GM12878 (cell line): ENCODE results near the gene PCDHA2.

Experiments
- CREB1 ChIP-seq: IDR thresholded peaks from 2 replicates; pipeline ENCODE4 v1.6.1; 2012; ENCODE audit warnings: low read depth, mild to moderate bottlenecking, inconsistent platforms
- ETV6 ChIP-seq, 2 experiments: fragments of 450-650 bp in 1 of 2; IDR thresholded peaks in 1 of 2; conservative IDR thresholded peaks in 1 of 2; 2 replicates each; pipeline ENCODE4 v1.6.1; 2014; ENCODE audit warnings: antibody characterized with exemption in 1 of 2, borderline replicate concordance in 1 of 2, low read depth in 1 of 2, mild to moderate bottlenecking in 1 of 2, moderate library complexity in 1 of 2
- EZH2 ChIP-seq: IDR thresholded peaks from 2 replicates; pipeline ENCODE4 v1.6.1; 2012; ENCODE audit warnings: low read depth, mild to moderate bottlenecking, control low read depth, inconsistent platforms, low read length, borderline replicate concordance; ENCODE audit not compliant: control insufficient read depth
- NR2C1 ChIP-seq: fragments of 450-650 bp; IDR thresholded peaks from 2 replicates; pipeline ENCODE4 v1.6.1; 2017; ENCODE audit warnings: antibody characterized with exemption, mild to moderate bottlenecking, moderate library complexity
- POLR2A ChIP-seq: IDR thresholded peaks from 2 replicates; pipeline ENCODE4 v1.6.1; 2011; ENCODE audit warnings: low read depth, mild to moderate bottlenecking, low read length
- POLR2AphosphoS5 ChIP-seq: IDR thresholded peaks from 2 replicates; pipeline ENCODE4 v1.6.1; 2011; ENCODE audit warnings: mild to moderate bottlenecking, low read length, inconsistent platforms
- RAD21 ChIP-seq: IDR thresholded peaks from 2 replicates; pipeline ENCODE4 v1.6.1; 2011; ENCODE audit warnings: mild to moderate bottlenecking, low read depth, low read length, moderate library complexity; ENCODE audit not compliant: insufficient read depth
- RBBP5 ChIP-seq: fragments of 200-600 bp; sonication (generic); conservative IDR thresholded peaks from 2 replicates; pipeline ENCODE4 v1.6.1; 2016
- SMC3 ChIP-seq: IDR thresholded peaks from 2 replicates; pipeline ENCODE4 v1.6.1; 2011; ENCODE audit warnings: low read length, improper control_type of control experiment, borderline replicate concordance
- TAF1 ChIP-seq: IDR thresholded peaks from 2 replicates; pipeline ENCODE4 v1.6.1; 2011; ENCODE audit warnings: mild to moderate bottlenecking, low read depth, low read length, borderline replicate concordance
- TF ChIP-seq, protein P1 (sequence below), 3 experiments: IDR thresholded peaks in 2 of 3; conservative IDR thresholded peaks in 1 of 3; 2 replicates each; pipeline ENCODE4 v1.5.1; 2011; ENCODE audit warnings: low read depth in 3 of 3, low read length in 3 of 3, mild to moderate bottlenecking in 3 of 3, control low read depth in 2 of 3, moderate library complexity in 2 of 3, inconsistent platforms in 1 of 3, mixed read lengths in 1 of 3; ENCODE audit not compliant: control insufficient read depth in 2 of 3, insufficient read depth in 1 of 3; ENCODE audit errors: extremely low read depth in 1 of 3
- TF ChIP-seq, protein P2 (sequence below): fragments of 450-650 bp; formaldehyde crosslinking; IDR thresholded peaks from 2 replicates; pipeline ENCODE4 v1.5.0; 2022; ENCODE audit warnings: mild to moderate bottlenecking, missing genetic modification characterization
- TF ChIP-seq, protein P3 (sequence below): IDR thresholded peaks from 2 replicates; pipeline ENCODE4 v1.6.1; 2011; ENCODE audit warnings: mild to moderate bottlenecking, low read depth, low read length, moderate library complexity; ENCODE audit not compliant: insufficient replicate concordance

DNA sequence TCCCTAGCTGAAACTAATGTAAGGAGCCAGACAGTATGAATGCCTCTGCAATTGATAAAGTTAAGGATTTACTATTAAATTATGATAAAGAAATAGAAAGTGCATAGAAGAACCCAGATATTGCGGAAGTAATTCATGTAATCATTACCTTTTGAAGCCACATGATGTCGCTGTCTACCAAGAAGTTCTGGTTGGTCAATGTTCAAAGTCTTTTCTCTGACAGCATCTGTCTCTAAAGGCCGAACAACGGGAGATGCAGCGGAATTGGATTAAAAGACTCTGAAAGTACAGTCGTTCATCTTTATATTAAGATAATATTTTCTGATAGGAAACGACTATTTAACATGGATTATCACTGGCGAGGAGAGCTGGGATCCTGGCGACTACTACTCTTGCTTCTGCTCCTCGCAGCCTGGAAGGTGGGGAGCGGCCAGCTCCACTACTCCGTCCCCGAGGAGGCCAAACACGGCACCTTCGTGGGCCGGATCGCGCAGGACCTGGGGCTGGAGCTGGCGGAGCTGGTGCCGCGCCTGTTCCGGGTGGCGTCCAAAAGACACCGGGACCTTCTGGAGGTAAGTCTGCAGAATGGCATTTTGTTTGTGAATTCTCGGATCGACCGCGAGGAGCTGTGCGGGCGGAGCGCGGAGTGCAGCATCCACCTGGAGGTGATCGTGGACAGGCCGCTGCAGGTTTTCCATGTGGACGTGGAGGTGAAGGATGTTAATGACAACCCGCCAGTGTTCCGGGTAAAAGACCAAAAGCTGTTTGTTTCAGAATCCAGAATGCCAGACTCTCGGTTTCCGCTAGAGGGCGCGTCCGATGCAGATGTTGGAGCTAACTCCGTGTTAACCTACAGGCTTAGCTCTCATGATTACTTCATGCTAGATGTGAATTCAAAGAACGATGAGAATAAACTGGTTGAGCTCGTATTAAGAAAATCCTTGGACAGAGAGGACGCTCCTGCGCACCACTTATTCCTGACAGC is 46.6 kb downstream of the PCDHA2 start, which contains the start of gene PCDHA8:
- TF ChIP-seq NR2C1 (no peak), SMC3 (no peak), POLR2AphosphoS5 (no peak), RAD21 (no peak), POLR2A (no peak), CREB1 (no peak), TAF1 (no peak), RBBP5 (no peak), EZH2 (no peak), ETV6 (conservative IDR thresholded peaks at IDR 0.05 in 1 of 2, IDR thresholded peaks at IDR 0.05 in 1 of 2; ENCODE audit: borderline replicate concordance in 1 of 2, low read depth in 1 of 2) (no peak)
- TF ChIP-seq, protein P1, sequence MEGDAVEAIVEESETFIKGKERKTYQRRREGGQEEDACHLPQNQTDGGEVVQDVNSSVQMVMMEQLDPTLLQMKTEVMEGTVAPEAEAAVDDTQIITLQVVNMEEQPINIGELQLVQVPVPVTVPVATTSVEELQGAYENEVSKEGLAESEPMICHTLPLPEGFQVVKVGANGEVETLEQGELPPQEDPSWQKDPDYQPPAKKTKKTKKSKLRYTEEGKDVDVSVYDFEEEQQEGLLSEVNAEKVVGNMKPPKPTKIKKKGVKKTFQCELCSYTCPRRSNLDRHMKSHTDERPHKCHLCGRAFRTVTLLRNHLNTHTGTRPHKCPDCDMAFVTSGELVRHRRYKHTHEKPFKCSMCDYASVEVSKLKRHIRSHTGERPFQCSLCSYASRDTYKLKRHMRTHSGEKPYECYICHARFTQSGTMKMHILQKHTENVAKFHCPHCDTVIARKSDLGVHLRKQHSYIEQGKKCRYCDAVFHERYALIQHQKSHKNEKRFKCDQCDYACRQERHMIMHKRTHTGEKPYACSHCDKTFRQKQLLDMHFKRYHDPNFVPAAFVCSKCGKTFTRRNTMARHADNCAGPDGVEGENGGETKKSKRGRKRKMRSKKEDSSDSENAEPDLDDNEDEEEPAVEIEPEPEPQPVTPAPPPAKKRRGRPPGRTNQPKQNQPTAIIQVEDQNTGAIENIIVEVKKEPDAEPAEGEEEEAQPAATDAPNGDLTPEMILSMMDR (IDR thresholded peaks at IDR 0.05 in 2 of 3, conservative IDR thresholded peaks at IDR 0.05 in 1 of 3; ENCODE audit: control insufficient read depth in 2 of 3, extremely low read depth in 1 of 3, insufficient read depth in 1 of 3, low read depth in 3 of 3, low read length in 3 of 3): peak in 1 of 3 experiments; percentile 10; a peak in 1 of 6 replicates
- TF ChIP-seq, protein P2, sequence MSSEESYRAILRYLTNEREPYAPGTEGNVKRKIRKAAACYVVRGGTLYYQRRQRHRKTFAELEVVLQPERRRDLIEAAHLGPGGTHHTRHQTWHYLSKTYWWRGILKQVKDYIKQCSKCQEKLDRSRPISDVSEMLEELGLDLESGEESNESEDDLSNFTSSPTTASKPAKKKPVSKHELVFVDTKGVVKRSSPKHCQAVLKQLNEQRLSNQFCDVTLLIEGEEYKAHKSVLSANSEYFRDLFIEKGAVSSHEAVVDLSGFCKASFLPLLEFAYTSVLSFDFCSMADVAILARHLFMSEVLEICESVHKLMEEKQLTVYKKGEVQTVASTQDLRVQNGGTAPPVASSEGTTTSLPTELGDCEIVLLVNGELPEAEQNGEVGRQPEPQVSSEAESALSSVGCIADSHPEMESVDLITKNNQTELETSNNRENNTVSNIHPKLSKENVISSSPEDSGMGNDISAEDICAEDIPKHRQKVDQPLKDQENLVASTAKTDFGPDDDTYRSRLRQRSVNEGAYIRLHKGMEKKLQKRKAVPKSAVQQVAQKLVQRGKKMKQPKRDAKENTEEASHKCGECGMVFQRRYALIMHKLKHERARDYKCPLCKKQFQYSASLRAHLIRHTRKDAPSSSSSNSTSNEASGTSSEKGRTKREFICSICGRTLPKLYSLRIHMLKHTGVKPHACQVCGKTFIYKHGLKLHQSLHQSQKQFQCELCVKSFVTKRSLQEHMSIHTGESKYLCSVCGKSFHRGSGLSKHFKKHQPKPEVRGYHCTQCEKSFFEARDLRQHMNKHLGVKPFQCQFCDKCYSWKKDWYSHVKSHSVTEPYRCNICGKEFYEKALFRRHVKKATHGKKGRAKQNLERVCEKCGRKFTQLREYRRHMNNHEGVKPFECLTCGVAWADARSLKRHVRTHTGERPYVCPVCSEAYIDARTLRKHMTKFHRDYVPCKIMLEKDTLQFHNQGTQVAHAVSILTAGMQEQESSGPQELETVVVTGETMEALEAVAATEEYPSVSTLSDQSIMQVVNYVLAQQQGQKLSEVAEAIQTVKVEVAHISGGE (CRISPR knock-in tag): no peak
- TF ChIP-seq, protein P3, sequence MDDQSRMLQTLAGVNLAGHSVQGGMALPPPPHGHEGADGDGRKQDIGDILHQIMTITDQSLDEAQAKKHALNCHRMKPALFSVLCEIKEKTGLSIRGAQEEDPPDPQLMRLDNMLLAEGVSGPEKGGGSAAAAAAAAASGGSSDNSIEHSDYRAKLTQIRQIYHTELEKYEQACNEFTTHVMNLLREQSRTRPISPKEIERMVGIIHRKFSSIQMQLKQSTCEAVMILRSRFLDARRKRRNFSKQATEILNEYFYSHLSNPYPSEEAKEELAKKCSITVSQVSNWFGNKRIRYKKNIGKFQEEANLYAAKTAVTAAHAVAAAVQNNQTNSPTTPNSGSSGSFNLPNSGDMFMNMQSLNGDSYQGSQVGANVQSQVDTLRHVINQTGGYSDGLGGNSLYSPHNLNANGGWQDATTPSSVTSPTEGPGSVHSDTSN: no peak
